H1 (cell line): Measurements from ENCODE around the gene KIF20A. TPM values are rescaled to one million over a fixed set of nuclear protein-coding genes. Genes with fewer than 3 reads are reported as not detected.

Source experiments
- HDAC2 ChIP-seq, 2 experiments: fragments of 300-600 bp in 1 of 2; sonication (generic) in 1 of 2; IDR thresholded peaks; 2 replicates each; pipeline ENCODE4 v1.6.1; 2011 to 2012; ENCODE audit warnings: low read depth in 2 of 2, low read length in 2 of 2, mild to moderate bottlenecking in 2 of 2, moderate library complexity in 2 of 2, borderline replicate concordance in 1 of 2, inconsistent platforms in 1 of 2
- SAP30 ChIP-seq: fragments of 300-600 bp; sonication (generic); IDR thresholded peaks from 2 replicates; pipeline ENCODE4 v1.7.1; 2012; ENCODE audit warnings: low read length, moderate library complexity, mild to moderate bottlenecking, inconsistent platforms; ENCODE audit not compliant: insufficient read depth, insufficient replicate concordance
- SP1 ChIP-seq: IDR thresholded peaks from 2 replicates; pipeline ENCODE4 v1.6.1; 2011; ENCODE audit warnings: low read depth, low read length
- polyA plus RNA-seq, 7 experiments: library from polyadenylated mRNA; depleted of rRNA in 3 of 7; stranded (reverse) in 5 of 7; unstranded in 2 of 7; fragments of >200 nt in 5 of 7; fragments of 200-250 nt in 2 of 7; gene quantifications; 1 replicate in 5 of 7; 2 replicates in 1 of 7; 4 replicates in 1 of 7; pipeline versions ENCODE4 v1.2.1 to v1.2.3, GENCODE V29; 2011 to 2013; ENCODE audit warnings: missing spikeins in 2 of 7, mixed read lengths in 2 of 7
- total RNA-seq: library from RNA; stranded (reverse); fragmentation: NEBNext Ultra II Directional; extraction: Animal tissue kit (Norgen Biotek cat#: 25700); gene quantifications from 2 replicates; pipeline ENCODE4 v1.2.1, GENCODE V29; 2021

Gene KIF20A
- total and polyA plus RNA-seq, 2 of the 8 experiments (the other 6 are each of a cell fraction or from before 2014, with no cell fraction given), result 33.3 to 67.1 TPM

- TF ChIP-seq SAP30 (peak; percentile 39), HDAC2 (IDR thresholded peaks at IDR 0.05; ENCODE audit: borderline replicate concordance in 1 of 2, low read depth in 2 of 2, low read length in 2 of 2) (peak in 1 of 2 experiments; percentile 61; a peak in 1 of 4 replicates), SP1 (0 out of 2 replicates have a peak, but pooled peaks have one; percentile 34)
These were observed 39.7 kb upstream of the KIF20A start, which contains the start of gene NME5 (continued) for GRCh38 chr5:138138949-138139780.
